Psoas muscle (tissue), 8 donors: ENCODE results near the gene CEL. TPM values are rescaled to one million over a fixed set of nuclear protein-coding genes. Genes with fewer than 3 reads are reported as not detected.

Source experiments
- ATAC-seq, 4 donors: fragments of 200-7000 bp; cut with Tn5 transposase; one replicate each; pipeline ENCODE4 v1.9.1; 2020; ENCODE audit warnings: moderate library complexity in 3 of 4, mild to moderate bottlenecking in 2 of 4
- DNase-seq, 2 donors: peaks; one replicate each; pipeline ENCODE4 v3.0.0-alpha.2; 2020
- H3K27ac ChIP-seq: fragments of 200-600 bp; one replicate; pipeline ENCODE4 v1.8.0; 2022
- H3K27me3 ChIP-seq, 3 donors: fragments of 200-600 bp in 1 of 3; one replicate each; pipeline versions ENCODE4 v1.6.1 to v1.8.0; 2013 to 2022; ENCODE audit warnings: low read length in 2 of 3, mild to moderate bottlenecking in 2 of 3, moderate library complexity in 1 of 3; ENCODE audit not compliant: insufficient read depth in 3 of 3
- H3K36me3 ChIP-seq, 2 donors: fragments of 200-600 bp in 1 of 2; one replicate each; pipeline versions ENCODE4 v1.6.1 to v1.8.0; 2013 to 2022; ENCODE audit warnings: low read depth in 1 of 2, mild to moderate bottlenecking in 1 of 2, moderate library complexity in 1 of 2; ENCODE audit not compliant: insufficient read depth in 1 of 2
- H3K4me1 ChIP-seq: fragments of 200-600 bp; one replicate; pipeline ENCODE4 v1.8.0; 2022
- H3K4me3 ChIP-seq: fragments of 200-600 bp; one replicate; pipeline ENCODE4 v1.8.0; 2022; ENCODE audit warnings: mild to moderate bottlenecking
- H3K9me3 ChIP-seq: fragments of 200-600 bp; one replicate; pipeline ENCODE4 v1.8.0; 2022
- WGBS, 3 donors: extraction: QIAGEN DNeasy Blood & Tissue Kit; methylation state at CpG; one replicate each; pipeline versions ENCODE4 v1.1.6 to v1.1.7; 2013; 5-methylcytosine and 5-hydroxymethylcytosine counted together
- intact Hi-C, 2 donors: fragments of 100-400 bp; cut with DNase I; formaldehyde crosslinking; loops; one replicate each; pipeline versions ENCODE4 v1.11.0 to v1.14.2; 2022
- polyA plus RNA-seq, 3 donors: library from polyadenylated mRNA; stranded (reverse); fragments of 200-250 nt; gene quantifications; one replicate each; pipeline ENCODE4 v1.2.3, GENCODE V29; 2013
- total RNA-seq, 4 donors: library from RNA; stranded (reverse); fragmentation: NEBNext Ultra II Directional in 2 of 4; extraction: Animal tissue kit (Norgen Biotek cat#: 25700) in 2 of 4; gene quantifications; one replicate each; pipeline versions ENCODE4 v1.2.1 to v1.2.4, GENCODE V29; 2021 to 2023
- TF ChIP-seq, protein P1 (sequence below): fragments of 200-600 bp; IDR thresholded peaks from one replicate; pipeline ENCODE4 v1.8.0; 2022; ENCODE audit warnings: antibody characterized with exemption
- donor health status: healthy with polysubstance abuse.
- donor health status: DM: no; HTN: no; CAD: no; lungs with moderate emphysema.
- donor health status: Bipolar disorder and iron deficiency.
- donor health status: healthy.
- donor health status: DM: yes; HTN: yes; CAD: no.
- donor health status: DM: no; HTN: no; CAD: no.
- donor health status: DM: no; HTN: no; CAD: no.
- donor health status: DM: yes; HTN: yes; CAD: no.

CEL gene
- total and polyA plus RNA-seq, 7 donors: 0.10 to 2.0 (median 0.42) TPM

DNA sequence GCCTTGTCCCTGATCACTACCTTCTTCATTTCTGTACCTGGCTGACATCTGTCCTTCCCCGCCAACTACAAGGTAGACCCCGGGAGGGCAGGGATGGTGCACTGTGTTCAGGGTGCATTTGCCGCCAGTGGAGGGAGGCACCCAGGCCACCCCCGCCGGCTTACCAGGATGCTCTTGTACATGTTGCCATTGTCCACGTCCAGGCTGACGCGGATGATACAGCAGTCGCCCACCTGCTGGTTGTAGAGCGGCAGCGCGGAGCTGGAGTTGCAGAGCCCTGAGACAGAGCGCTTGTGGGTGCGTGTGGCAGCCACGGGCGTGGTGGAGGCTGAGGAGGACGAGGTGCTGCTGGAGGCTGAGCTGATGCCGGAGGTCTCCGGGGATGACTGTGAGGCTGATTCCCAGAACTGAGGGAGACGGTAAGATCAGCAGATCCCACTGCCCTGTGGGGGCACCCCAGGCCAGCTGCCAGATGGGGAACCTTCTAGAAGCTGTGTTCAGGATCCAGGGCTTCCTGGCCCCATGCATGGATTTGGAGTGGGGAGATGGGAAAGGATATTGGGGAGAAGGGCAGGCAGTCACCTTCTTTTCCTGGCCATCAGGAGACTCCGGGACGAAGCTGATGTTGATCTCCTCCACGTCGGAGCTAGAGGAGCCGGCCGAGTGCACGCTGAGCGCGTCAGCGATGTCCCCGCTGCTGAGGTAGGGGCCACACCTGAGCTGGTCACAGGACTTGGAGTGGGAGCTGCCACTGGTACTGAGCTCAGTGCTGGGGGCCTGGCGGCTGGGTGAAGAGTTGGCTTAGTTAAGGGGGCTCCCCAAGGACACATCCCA is 39.8 kb downstream of the CEL start:
- H3K36me3 ChIP-seq: peaks cover 0 to 98% of the 10 kb centered on the region in 2 donors
- H3K27me3 ChIP-seq: no peaks in the 10 kb centered on the region
- DNase-seq: no peak
- intact Hi-C loops: no loop called here
- TF ChIP-seq, protein P1, sequence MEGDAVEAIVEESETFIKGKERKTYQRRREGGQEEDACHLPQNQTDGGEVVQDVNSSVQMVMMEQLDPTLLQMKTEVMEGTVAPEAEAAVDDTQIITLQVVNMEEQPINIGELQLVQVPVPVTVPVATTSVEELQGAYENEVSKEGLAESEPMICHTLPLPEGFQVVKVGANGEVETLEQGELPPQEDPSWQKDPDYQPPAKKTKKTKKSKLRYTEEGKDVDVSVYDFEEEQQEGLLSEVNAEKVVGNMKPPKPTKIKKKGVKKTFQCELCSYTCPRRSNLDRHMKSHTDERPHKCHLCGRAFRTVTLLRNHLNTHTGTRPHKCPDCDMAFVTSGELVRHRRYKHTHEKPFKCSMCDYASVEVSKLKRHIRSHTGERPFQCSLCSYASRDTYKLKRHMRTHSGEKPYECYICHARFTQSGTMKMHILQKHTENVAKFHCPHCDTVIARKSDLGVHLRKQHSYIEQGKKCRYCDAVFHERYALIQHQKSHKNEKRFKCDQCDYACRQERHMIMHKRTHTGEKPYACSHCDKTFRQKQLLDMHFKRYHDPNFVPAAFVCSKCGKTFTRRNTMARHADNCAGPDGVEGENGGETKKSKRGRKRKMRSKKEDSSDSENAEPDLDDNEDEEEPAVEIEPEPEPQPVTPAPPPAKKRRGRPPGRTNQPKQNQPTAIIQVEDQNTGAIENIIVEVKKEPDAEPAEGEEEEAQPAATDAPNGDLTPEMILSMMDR: no peak
- peaks cover 4% of the 10 kb centered on the region for H3K9me3 ChIP-seq
- 95 to 97% (median 96%) methylated on average over 32 of the region's 32 CpGs for WGBS, 3 donors
- no peak overlapping the region for H3K27ac ChIP-seq
- no peaks in the 10 kb centered on the region for H3K4me1 ChIP-seq
- ATAC-seq: no peak
- no peak overlapping the region for H3K4me3 ChIP-seq

DNA sequence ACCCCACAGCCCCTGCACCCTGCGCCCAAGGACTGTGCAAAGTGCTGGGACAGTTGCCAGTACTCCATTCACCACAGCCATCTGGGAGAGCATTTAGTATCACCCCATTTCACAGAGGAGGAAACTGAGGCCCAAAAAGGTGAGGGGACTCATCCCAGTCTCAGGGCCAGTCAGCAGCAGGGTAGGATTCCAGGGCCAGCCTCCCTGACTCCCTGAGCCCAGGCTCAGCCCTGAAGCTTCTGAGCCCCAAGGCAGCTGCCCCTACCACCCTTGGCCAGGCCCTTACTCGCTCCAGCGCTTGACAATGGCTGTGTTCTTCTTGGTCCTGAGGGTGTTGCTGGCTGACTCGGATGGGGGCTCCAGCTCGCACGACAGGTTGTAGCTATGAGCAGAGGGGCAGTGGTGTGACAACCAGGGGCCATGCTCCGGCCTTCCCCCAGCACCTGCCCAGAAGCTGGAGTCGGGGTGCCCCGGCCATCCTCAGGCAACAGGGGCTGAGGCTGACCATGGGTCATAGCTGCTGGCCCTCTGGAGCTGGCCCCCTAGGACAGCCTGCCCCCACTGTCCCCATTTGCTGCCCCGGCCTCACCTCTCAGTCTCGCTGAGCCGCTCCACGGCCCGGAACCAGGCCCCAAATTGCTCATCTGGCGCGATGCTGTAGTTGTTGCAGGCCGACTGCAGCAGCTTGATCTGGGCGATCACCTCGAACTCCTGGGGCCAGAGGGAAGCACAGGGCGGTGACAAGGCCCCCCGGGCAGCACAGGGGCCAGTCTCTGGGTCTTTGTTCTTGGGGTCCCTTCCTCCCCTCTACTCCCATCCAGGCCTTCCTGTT is 40.6 kb downstream of the CEL start:
- H3K9me3 ChIP-seq: no peaks in the 10 kb centered on the region
- peaks cover 0 to 98% of the 10 kb centered on the region in 2 donors for H3K36me3 ChIP-seq
- H3K27ac ChIP-seq: no peak overlapping the region
- TF ChIP-seq, protein P1: no peak
- intact Hi-C loops: loop anchor here (1.0 kb wide), 2 partner anchors 44 to 45 kb away; no protein-coding TSS in a partner anchor
- ATAC-seq (no peak), DNase-seq (peak in 1 of 2 donors; percentile 37)
- no peak overlapping the region for H3K4me3 ChIP-seq
- H3K4me1 ChIP-seq: no peaks in the 10 kb centered on the region
- no peaks in the 10 kb centered on the region for H3K27me3 ChIP-seq
- WGBS, 3 donors: 92 to 93% (median 93%) methylated on average over 18 to 21 of the region's 21 CpGs

DNA sequence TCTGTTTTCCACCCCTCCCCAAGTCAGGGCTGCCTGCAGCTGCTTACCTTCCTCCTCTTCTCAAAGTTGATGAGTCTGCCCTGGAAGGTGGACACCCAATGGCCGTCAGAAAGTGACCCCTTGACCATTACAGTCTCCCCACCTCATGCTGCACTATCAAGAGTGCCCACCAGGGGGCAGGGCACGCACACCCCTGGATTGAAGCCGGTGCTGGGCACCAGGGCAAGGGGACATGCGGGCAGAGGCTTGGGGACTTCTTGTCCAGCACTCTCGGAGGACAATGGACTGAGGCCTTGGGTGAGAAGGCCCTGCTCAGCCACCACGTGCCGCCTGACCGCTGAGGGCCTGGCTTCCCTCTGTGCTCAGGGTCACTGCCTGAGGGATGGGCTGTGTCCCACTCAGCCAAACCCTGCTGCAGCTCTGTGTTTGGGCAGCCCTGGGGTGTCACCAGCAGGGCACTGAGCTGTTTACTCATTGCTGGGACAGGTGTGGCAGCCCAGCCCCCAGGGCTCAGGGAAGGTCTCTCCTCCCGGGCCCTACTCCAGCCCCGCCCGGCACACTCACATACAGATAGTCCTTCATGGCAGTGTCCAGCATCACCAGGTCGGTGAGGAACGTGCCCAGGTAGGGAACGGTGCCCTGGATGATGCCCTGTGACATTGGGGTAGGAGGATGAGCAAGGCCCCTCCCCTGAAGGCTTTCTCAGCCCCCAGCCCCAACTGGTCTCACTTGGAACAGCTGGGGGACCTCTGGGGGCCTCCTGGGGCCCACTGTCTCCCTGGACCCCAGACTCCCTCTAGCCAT is 41.6 kb downstream of the CEL start:
- Histone ChIP-seq H3K4me3 (no peak overlapping the region), H3K27ac (no peak overlapping the region), H3K9me3 (no peaks in the 10 kb centered on the region), H3K27me3 (no peaks in the 10 kb centered on the region), H3K4me1 (no peaks in the 10 kb centered on the region), H3K36me3 (peaks cover 0 to 98% of the 10 kb centered on the region in 2 donors)
- TF ChIP-seq, protein P1: peak; percentile 99
- ATAC-seq (peak; percentile 79 to 90 (median 83)), DNase-seq (peak; percentile 76 to 88)
- intact Hi-C loops: loop anchor here (1.0 kb wide), 2 partner anchors 43 to 44 kb away; no protein-coding TSS in a partner anchor
- WGBS, 3 donors: 32 to 39% (median 37%) methylated on average over 14 of the region's 14 CpGs

DNA sequence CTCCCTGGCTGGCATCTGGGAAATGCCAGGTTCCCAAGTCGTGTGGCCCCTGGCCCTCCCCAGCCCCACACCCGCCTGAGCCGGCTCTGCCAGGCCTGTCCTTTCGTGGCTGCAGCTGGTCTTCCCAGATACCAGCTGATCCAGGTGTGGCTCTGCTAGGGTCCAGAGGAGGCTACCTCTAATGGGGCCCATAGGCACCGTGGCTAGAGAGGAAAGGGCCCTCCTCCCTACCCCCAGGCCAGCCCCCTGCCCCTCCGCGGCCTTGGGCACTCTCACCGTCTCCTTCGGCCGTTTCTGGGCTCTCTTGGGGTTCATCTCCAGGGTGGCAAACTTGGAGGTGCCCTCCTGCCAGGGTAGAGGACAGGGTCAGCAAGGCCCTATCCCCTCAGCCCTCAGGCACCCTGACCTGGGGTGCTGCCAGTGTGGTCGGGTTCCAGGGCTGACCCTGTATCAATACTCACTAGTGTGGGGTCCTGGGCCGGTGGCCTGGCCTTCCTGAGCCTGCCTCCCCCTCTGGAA is 42.3 kb downstream of the CEL start:
- Histone ChIP-seq H3K9me3 (no peaks in the 10 kb centered on the region), H3K27ac (no peak overlapping the region), H3K27me3 (no peaks in the 10 kb centered on the region), H3K36me3 (peaks cover 0 to 98% of the 10 kb centered on the region in 2 donors), H3K4me3 (no peak overlapping the region), H3K4me1 (no peaks in the 10 kb centered on the region)
- no peak for ATAC-seq
- peak in 1 of 2 donors; percentile 49 for DNase-seq
- intact Hi-C loops: loop anchor here (1.0 kb wide), 2 partner anchors 42 to 43 kb away; no protein-coding TSS in a partner anchor
- WGBS, 3 donors: 79 to 83% (median 80%) methylated on average over 12 of the region's 12 CpGs
- TF ChIP-seq, protein P1: no peak
